ENCODE results near the gene MED25.

The MED25 gene

GRCh38 chr19:49798574-49798973 is 19.5 kb upstream of the MED25 start:
- TF ChIP-seq SIN3A (IDR thresholded peaks at IDR 0.05; ENCODE audit: borderline replicate concordance, insufficient read depth, low read length) (no peak), FOXP2 (optimal IDR thresholded peaks at IDR 0.05; ENCODE audit: borderline replicate concordance, extremely low read depth, extremely low read length, insufficient read depth) (no peak), TAF1 (IDR thresholded peaks at IDR 0.05; ENCODE audit: borderline replicate concordance, insufficient read depth, low read length) (no peak), REST (IDR thresholded peaks at IDR 0.05; ENCODE audit: insufficient read depth in 1 of 2, low read depth in 2 of 2, low read length in 2 of 2) (no peak), POLR2AphosphoS5 (IDR thresholded peaks at IDR 0.05; ENCODE audit: low read depth, low read length) (no peak)

DNA sequence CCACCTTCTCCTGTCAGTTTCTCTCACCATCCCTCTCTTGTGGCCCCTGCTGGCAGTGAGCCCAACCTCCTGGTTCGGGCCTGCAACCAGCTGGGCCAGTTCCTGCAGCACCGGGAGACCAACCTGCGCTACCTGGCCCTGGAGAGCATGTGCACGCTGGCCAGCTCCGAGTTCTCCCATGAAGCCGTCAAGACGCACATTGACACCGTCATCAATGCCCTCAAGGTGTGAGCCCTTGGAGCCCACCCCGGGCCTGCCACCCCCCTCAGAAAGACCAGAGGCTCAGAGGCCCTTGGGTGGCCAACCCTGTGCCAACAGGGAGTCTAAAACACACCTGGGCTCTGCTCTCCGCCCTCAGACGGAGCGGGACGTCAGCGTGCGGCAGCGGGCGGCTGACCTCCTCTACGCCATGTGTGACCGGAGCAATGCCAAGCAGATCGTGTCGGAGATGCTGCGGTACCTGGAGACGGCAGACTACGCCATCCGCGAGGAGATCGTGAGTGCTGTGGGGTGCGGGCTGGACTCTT is 18.8 kb upstream of the MED25 start:
- TF ChIP-seq REST (IDR thresholded peaks at IDR 0.05; ENCODE audit: insufficient read depth in 1 of 2, low read depth in 2 of 2, low read length in 2 of 2), result no peak
- no peak for TF ChIP-seq POLR2AphosphoS5 (IDR thresholded peaks at IDR 0.05; ENCODE audit: low read depth, low read length)
- no peak for TF ChIP-seq SIN3A (IDR thresholded peaks at IDR 0.05; ENCODE audit: borderline replicate concordance, insufficient read depth, low read length)
- no peak for TF ChIP-seq TAF1 (IDR thresholded peaks at IDR 0.05; ENCODE audit: borderline replicate concordance, insufficient read depth, low read length)
- TF ChIP-seq FOXP2 (optimal IDR thresholded peaks at IDR 0.05; ENCODE audit: borderline replicate concordance, extremely low read depth, extremely low read length, insufficient read depth), result no peak

- TF ChIP-seq SIN3A (IDR thresholded peaks at IDR 0.05; ENCODE audit: borderline replicate concordance, insufficient read depth, low read length) (no peak), FOXP2 (optimal IDR thresholded peaks at IDR 0.05; ENCODE audit: borderline replicate concordance, extremely low read depth, extremely low read length, insufficient read depth) (no peak), REST (IDR thresholded peaks at IDR 0.05; ENCODE audit: insufficient read depth in 1 of 2, low read depth in 2 of 2, low read length in 2 of 2) (no peak), TAF1 (IDR thresholded peaks at IDR 0.05; ENCODE audit: borderline replicate concordance, insufficient read depth, low read length) (no peak), POLR2AphosphoS5 (IDR thresholded peaks at IDR 0.05; ENCODE audit: low read depth, low read length) (no peak)
These were observed 18.2 kb upstream of the MED25 start for GRCh38 chr19:49799798-49800376.

- TF ChIP-seq TAF1 (IDR thresholded peaks at IDR 0.05; ENCODE audit: borderline replicate concordance, insufficient read depth, low read length), result no peak
- TF ChIP-seq REST (IDR thresholded peaks at IDR 0.05; ENCODE audit: insufficient read depth in 1 of 2, low read depth in 2 of 2, low read length in 2 of 2), result no peak
- TF ChIP-seq POLR2AphosphoS5 (IDR thresholded peaks at IDR 0.05; ENCODE audit: low read depth, low read length), result no peak
- no peak for TF ChIP-seq SIN3A (IDR thresholded peaks at IDR 0.05; ENCODE audit: borderline replicate concordance, insufficient read depth, low read length)
- TF ChIP-seq FOXP2 (optimal IDR thresholded peaks at IDR 0.05; ENCODE audit: borderline replicate concordance, extremely low read depth, extremely low read length, insufficient read depth), result no peak
These were observed 17.3 kb upstream of the MED25 start for GRCh38 chr19:49800771-49801170.

Data from PFSK-1 (cell line).